ENCODE results near the gene PLAGL1. TPM values are rescaled to one million over a fixed set of nuclear protein-coding genes. Genes with fewer than 3 reads are reported as not detected.

The PLAGL1 gene
- polyA plus RNA-seq, 3 donors: 11.6 to 60.7 (median 16.7) TPM

GRCh38 chr6:143969077-143969476 is 39.0 kb downstream of the PLAGL1 start:
- no peaks in the 10 kb centered on the region for H3K79me2 ChIP-seq (ENCODE audit: insufficient read depth, low read length)
- no peak overlapping the region for H3K4me3 ChIP-seq (replicated peaks in 1 of 3; ENCODE audit: low read depth in 2 of 3, low read length in 3 of 3)
- Mint-ChIP-seq H3K9me3 (no peaks in the 10 kb centered on the region), H3K27ac (no peak overlapping the region), H3K36me3 (peaks cover 0 to 8% of the 10 kb centered on the region in 2 donors), H3K4me1 (peaks cover 49% of the 10 kb centered on the region), H3K4me3 (no peak overlapping the region), H3K27me3 (ENCODE audit: low read depth in 3 of 3) (no peaks in the 10 kb centered on the region)
- H3K27me3 ChIP-seq (ENCODE audit: control insufficient read depth in 2 of 2, insufficient read depth in 2 of 2, low read length in 2 of 2): no peaks in the 10 kb centered on the region
- no peak for TF ChIP-seq CTCF (IDR thresholded peaks at IDR 0.05)
- no peak overlapping the region for H3K4me2 ChIP-seq (replicated peaks; ENCODE audit: extremely low read depth, low read length, poor library complexity, severe bottlenecking)
- H4K20me1 ChIP-seq (ENCODE audit: insufficient read depth, low read length): no peaks in the 10 kb centered on the region
- no peak for DNase-seq
- intact Hi-C loops (cut with micrococcal nuclease): no loop called here
- H2AFZ ChIP-seq (ENCODE audit: insufficient read depth, low read depth, low read length, poor library complexity, severe bottlenecking): no peak overlapping the region
- H3K9ac ChIP-seq (ENCODE audit: insufficient read depth, low read length, poor library complexity, severe bottlenecking): no peak overlapping the region
- H3K4me1 ChIP-seq (ENCODE audit: control insufficient read depth in 1 of 2, insufficient read depth in 2 of 2, low read length in 2 of 2): peaks cover 43 to 44% of the 10 kb centered on the region in 2 donors
- H3K9me3 ChIP-seq (replicated peaks in 1 of 2; ENCODE audit: control insufficient read depth in 1 of 2, insufficient read depth in 1 of 2, low read length in 2 of 2): no peaks in the 10 kb centered on the region
- WGBS (ENCODE audit: insufficient coverage): no CpG with 5 or more reads among the region's 2 CpGs
- no peak overlapping the region for H3K27ac ChIP-seq (ENCODE audit: low read depth in 1 of 2, low read length in 2 of 2)
- H3K36me3 ChIP-seq (replicated peaks in 1 of 2; ENCODE audit: control insufficient read depth in 1 of 2, insufficient read depth in 2 of 2, low read length in 2 of 2): peaks cover 0 to 2% of the 10 kb centered on the region in 2 donors

- Histone ChIP-seq H3K9me3 (replicated peaks in 1 of 2; ENCODE audit: control insufficient read depth in 1 of 2, insufficient read depth in 1 of 2, low read length in 2 of 2) (no peaks in the 10 kb centered on the region), H3K4me3 (replicated peaks in 1 of 3; ENCODE audit: low read depth in 2 of 3, low read length in 3 of 3) (no peak overlapping the region), H2AFZ (ENCODE audit: insufficient read depth, low read depth, low read length, poor library complexity, severe bottlenecking) (no peak overlapping the region), H3K4me2 (replicated peaks; ENCODE audit: extremely low read depth, low read length, poor library complexity, severe bottlenecking) (no peak overlapping the region), H3K36me3 (replicated peaks in 1 of 2; ENCODE audit: control insufficient read depth in 1 of 2, insufficient read depth in 2 of 2, low read length in 2 of 2) (peaks cover 0 to 5% of the 10 kb centered on the region in 2 donors), H3K27me3 (ENCODE audit: control insufficient read depth in 2 of 2, insufficient read depth in 2 of 2, low read length in 2 of 2) (no peaks in the 10 kb centered on the region), H4K20me1 (ENCODE audit: insufficient read depth, low read length) (no peaks in the 10 kb centered on the region), H3K27ac (ENCODE audit: low read depth in 1 of 2, low read length in 2 of 2) (peak overlapping the region in 1 of 2 donors; percentile 28), H3K79me2 (ENCODE audit: insufficient read depth, low read length) (no peaks in the 10 kb centered on the region), H3K9ac (ENCODE audit: insufficient read depth, low read length, poor library complexity, severe bottlenecking) (no peak overlapping the region), H3K4me1 (ENCODE audit: control insufficient read depth in 1 of 2, insufficient read depth in 2 of 2, low read length in 2 of 2) (peaks cover 43 to 44% of the 10 kb centered on the region in 2 donors)
- H3K27me3 Mint-ChIP-seq (ENCODE audit: low read depth in 3 of 3): no peaks in the 10 kb centered on the region
- no peak for TF ChIP-seq CTCF (IDR thresholded peaks at IDR 0.05)
- DNase-seq: peak in 1 of 3 donors; percentile 5
- H3K9me3 Mint-ChIP-seq: no peaks in the 10 kb centered on the region
- H3K4me1 Mint-ChIP-seq: peaks cover 49% of the 10 kb centered on the region
- peaks cover 8 to 10% of the 10 kb centered on the region in 2 donors for H3K36me3 Mint-ChIP-seq
- no CpG with 5 or more reads among the region's 5 CpGs for WGBS (ENCODE audit: insufficient coverage)
- intact Hi-C loops (cut with micrococcal nuclease): no loop called here
- no peak overlapping the region for H3K4me3 Mint-ChIP-seq
- peak overlapping the region in 6 of 7 donors; percentile 32 to 81 (median 50) for H3K27ac Mint-ChIP-seq
Measured at GRCh38 chr6:143967706-143968376, 40.2 kb downstream of the PLAGL1 start.

Data from CD14-positive monocyte (primary cell).